ENCODE data around the gene LHX3.

LHX3 gene

GRCh38 chr9:136192289-136193126 is 12.4 kb downstream of the LHX3 start:
- DNase-seq (ENCODE audit: low read depth), result no peak

GRCh38 chr9:136191960-136192286 is 13.0 kb downstream of the LHX3 start:
- TF ChIP-seq, protein P1, sequence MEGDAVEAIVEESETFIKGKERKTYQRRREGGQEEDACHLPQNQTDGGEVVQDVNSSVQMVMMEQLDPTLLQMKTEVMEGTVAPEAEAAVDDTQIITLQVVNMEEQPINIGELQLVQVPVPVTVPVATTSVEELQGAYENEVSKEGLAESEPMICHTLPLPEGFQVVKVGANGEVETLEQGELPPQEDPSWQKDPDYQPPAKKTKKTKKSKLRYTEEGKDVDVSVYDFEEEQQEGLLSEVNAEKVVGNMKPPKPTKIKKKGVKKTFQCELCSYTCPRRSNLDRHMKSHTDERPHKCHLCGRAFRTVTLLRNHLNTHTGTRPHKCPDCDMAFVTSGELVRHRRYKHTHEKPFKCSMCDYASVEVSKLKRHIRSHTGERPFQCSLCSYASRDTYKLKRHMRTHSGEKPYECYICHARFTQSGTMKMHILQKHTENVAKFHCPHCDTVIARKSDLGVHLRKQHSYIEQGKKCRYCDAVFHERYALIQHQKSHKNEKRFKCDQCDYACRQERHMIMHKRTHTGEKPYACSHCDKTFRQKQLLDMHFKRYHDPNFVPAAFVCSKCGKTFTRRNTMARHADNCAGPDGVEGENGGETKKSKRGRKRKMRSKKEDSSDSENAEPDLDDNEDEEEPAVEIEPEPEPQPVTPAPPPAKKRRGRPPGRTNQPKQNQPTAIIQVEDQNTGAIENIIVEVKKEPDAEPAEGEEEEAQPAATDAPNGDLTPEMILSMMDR (conservative IDR thresholded peaks at IDR 0.05; ENCODE audit: control insufficient read depth, insufficient read depth, low read depth, low read length), result no peak

More at GRCh38 chr9:136192289-136193126, 12.4 kb downstream of the LHX3 start:
- no peak overlapping the region for H3K4me3 ChIP-seq (ENCODE audit: control insufficient read depth, low read depth, low read length)
- TF ChIP-seq, protein P1 (conservative IDR thresholded peaks at IDR 0.05; ENCODE audit: control insufficient read depth, insufficient read depth, low read depth, low read length), result no peak

DNA sequence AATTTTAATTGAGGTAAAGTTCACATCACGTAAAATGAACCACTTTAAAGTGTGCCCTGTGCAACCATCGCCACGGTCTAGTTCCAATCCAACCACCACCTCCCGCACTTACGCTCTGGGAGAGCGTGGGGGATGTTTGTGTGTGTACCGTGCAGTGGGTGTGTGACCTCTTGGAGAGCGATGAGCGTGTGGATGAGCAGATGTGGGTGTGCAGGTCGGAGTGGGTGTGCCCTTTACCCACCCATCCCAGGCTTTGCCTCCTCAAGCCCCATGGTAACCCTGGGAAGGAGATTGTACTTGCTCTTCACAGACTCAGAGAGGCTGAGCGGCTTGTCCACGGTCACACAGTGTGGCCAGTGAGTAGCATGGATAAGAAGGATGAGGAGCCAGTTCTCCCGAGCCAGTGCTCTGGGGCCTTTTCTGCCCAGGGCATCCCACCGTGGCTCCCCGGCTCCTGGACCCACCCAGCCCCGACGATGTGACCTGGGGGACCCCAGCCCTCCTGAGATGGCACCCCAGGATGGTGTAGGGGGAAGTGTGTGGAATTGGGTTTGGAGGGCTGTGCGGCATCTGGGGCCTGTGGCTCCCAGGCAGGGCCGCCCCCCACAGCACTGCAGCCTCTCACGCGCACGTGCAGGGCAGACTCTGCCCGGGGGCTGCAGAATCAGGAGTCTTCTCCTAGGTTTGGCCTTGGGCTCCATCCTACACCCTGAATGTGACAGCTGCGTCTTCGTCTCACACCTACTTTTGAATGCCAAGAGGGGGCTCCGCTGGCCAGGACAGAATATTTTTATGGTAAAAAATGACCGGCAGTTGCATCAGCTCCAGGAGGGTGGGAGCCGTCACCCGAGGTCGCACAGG is 13.6 kb downstream of the LHX3 start:
- TF ChIP-seq, protein P1 (conservative IDR thresholded peaks at IDR 0.05; ENCODE audit: control insufficient read depth, insufficient read depth, low read depth, low read length), result no peak
- no peak overlapping the region for H3K4me3 ChIP-seq (ENCODE audit: control insufficient read depth, low read depth, low read length)
- DNase-seq (ENCODE audit: low read depth), result no peak

More at GRCh38 chr9:136191960-136192286, 13.0 kb downstream of the LHX3 start:
- no peak for DNase-seq (ENCODE audit: low read depth)
- H3K4me3 ChIP-seq (ENCODE audit: control insufficient read depth, low read depth, low read length), result no peak overlapping the region

DNA sequence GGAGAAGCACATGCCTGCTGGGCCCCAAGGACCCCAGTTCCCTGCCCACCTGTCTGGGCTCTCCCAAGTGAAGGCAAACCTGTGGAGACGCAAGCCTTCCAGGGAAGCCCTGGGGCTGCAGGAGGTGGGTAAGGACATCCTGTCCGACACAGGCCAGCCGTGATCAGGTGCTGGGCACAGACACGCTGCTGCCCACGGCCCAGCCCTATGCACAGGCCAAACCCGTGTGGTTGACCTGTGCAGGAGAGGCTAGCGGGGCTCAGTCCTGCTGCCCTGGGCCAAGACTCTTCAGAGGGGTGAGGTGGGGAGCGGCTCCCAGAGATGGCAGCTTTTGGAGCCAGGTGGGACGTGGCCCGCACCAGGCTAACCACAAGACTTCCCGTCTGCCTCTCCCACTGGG is 14.3 kb downstream of the LHX3 start:
- DNase-seq (ENCODE audit: low read depth), result no peak
- TF ChIP-seq, protein P1 (conservative IDR thresholded peaks at IDR 0.05; ENCODE audit: control insufficient read depth, insufficient read depth, low read depth, low read length), result no peak
- H3K4me3 ChIP-seq (ENCODE audit: control insufficient read depth, low read depth, low read length), result no peak overlapping the region

DNA sequence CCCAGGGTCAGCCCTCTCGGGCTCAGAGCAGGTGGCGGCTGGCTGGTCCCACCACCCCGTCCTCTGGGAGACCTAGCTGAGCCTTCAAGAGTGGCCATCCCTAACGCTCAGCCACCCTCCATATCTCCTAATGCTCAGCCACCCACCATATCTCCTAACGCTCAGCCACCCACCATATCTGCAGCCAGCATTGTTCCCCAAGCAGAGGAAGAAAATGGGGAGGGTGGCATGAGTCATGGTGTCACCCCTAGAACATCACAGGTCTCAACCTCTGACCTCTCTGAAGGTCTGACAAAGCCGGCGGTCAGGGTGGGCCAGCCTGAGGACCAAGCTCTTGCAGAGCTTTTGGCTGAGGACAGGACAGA is 14.7 kb downstream of the LHX3 start:
- H3K4me3 ChIP-seq (ENCODE audit: control insufficient read depth, low read depth, low read length), result no peak overlapping the region
- no peak for DNase-seq (ENCODE audit: low read depth)
- TF ChIP-seq, protein P1 (conservative IDR thresholded peaks at IDR 0.05; ENCODE audit: control insufficient read depth, insufficient read depth, low read depth, low read length), result no peak

DNA sequence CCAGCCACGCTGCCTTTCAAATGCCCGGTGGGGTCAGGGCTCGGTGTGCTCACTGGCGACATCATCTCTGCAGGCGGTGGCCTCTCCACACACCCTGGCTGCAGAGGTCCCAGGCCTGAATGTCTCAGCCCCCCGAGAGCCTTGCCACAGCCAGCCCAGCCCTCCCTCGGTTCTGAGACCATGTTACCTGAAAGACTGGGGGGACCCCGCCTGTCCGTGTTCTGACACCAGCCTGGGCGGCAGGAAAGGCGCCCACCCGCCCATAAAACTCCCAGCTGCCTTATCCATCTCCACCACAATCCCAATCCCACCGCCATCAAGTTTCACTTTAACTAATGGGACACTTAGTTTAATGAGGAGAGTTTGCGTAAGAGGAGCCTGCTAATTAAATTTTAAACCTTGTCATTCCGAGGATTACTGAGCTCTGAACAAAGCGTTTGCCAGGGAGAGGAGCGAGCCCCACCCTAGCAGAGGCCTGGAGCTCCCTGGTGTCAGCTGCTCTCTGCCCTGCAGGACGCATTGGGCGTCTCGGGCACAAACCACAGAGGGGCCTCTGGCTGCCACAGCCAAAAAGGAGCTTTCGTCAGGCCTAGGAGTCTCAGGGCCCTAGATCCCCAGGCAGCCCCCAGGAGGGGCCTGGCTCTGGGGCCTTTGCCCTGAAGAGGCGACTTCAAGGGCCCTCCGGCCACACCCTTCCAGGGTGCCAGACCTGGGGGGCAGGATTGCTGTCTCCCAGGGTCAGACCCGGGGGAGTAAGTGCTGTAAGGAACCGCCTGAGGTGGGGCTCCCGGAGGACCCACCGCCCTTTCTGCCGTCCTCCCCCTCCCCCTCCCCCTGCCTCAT is 15.3 kb downstream of the LHX3 start:
- no peak for DNase-seq (ENCODE audit: low read depth)
- no peak overlapping the region for H3K4me3 ChIP-seq (ENCODE audit: control insufficient read depth, low read depth, low read length)
- TF ChIP-seq, protein P1 (conservative IDR thresholded peaks at IDR 0.05; ENCODE audit: control insufficient read depth, insufficient read depth, low read depth, low read length), result no peak

Measured in fibroblast of mammary gland (primary cell).